GM18502 (cell line): ENCODE results near the gene ANKRD18A.
"Not testable (repeated sequence)": the region's sequence is repeated elsewhere in the genome, so short reads cannot be mapped to it uniquely, and the experiment has no call there.

Experiments
- ATAC-seq: cut with Tn5 transposase; IDR thresholded peaks from one replicate; pipeline ENCODE4 v1.9.1; 2021; ENCODE audit warnings: mild to moderate bottlenecking; ENCODE audit not compliant: unreplicated experiment, poor library complexity

ANKRD18A gene

DNA sequence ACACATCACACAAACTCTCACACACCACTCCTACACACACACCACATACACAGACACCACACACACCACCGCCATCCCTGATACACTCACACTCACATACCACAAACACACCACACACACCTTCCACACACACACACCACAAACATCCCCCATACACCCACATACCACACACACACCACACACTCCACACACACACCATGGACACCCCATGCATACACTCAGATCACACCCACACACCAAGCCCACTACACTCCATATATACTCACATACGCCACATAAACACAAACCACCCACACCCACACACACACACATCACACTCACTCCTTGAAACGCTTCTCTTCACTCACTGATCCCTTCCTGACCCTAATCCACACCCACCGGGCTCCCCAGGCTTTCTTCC, 9.1 kb upstream of the ANKRD18A start:
- no peak for ATAC-seq

DNA sequence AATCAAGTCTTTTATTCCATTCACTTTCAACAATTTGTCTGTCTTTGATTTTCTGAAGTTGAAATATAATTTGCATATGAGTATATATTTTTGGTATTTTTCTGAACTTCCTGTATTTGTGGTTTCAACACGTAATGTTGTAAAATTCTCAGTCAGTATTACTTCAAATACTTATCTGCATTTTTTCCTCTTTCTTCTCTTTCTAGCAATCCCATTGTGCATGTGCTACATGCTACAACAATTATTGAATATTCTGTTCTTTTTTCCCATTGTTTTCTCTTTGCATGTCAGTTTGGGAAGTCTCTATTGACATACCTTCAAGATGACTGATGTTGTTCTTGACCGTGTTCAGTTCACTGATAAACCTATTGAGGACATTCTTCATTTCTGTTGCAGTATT, 5.6 kb upstream of the ANKRD18A start:
- ATAC-seq: no peak

DNA sequence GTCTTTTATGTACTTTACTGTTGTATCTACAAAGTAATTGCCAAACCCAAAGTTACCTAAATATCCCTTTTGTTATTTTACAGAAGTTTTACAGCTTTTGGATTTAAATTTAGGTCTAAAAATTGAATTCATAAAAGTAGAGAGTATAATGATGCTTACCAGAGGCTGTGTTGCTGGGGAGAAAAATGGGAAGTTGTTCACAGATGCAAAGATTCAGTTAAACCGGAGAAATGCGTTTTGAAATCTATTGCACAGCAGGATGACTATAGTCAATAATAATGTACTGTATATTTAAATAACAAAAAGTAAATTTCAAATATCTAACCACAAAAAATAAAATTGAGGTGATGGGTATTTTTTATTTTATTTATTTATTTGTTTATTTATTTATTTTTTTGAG, 2.6 kb upstream of the ANKRD18A start:
- ATAC-seq: no peak

DNA sequence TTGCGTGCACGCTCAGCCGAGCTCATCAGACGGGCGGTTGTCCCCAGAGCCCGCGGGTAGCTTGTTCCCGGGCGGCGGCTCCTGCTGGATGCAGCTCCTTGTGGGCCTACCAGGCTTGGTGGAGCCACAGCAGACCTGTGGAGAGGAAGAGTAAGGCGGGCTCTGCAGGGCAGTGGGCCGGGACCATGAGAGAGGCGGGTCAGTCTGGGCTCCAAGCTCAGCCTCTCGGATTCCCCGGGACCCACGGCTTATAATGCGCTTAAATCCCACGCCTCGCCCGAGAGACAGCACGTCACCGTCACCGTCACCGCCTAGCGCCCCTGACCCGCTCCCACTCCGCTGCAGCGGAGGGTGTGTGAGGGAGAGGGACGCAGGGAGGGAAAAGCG, 1.9 kb upstream of the ANKRD18A start:
- ATAC-seq: no peak

DNA sequence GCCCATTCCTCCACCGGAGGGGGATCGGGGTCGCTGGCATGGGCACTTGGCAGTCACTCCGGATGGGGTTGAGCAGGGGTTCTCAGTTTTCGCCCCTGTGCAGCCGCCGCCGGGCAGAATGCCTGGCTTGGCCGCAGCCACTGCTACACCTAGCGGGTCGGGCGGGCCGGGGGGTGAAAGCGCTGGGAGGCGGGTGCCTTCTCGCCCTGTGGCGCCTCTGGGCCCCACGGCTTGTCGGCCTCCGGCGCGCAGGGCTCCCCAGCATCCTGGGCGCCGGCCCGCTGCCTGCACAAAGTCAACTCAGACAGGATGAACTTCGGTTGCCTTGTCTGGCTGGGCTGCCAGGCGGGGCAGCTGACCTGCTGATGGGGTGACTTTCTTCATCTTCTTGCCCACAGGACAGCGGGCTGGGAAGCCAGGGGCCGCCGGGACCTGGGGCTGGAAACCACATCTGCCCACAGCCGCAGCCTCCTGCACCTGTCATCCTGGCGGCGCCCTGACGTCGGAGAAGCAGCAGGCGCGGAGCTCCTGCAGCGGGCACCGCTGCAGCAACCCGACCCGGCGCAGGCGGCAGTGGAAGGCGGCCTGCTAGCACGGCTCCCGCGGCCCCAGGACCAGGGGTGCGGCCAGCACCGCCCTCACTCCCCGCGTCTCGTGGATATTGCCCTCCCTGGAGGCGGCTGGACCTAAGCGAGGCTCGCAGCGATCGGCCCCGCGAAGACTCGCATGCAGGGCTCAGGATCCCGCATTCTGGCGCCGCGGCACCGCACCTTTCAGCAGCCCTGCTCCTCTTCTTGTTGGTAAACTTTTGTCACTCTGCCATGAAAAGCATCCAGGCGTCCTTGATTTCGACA, 1.3 kb upstream of the ANKRD18A start:
- ATAC-seq: peak; percentile 30

DNA sequence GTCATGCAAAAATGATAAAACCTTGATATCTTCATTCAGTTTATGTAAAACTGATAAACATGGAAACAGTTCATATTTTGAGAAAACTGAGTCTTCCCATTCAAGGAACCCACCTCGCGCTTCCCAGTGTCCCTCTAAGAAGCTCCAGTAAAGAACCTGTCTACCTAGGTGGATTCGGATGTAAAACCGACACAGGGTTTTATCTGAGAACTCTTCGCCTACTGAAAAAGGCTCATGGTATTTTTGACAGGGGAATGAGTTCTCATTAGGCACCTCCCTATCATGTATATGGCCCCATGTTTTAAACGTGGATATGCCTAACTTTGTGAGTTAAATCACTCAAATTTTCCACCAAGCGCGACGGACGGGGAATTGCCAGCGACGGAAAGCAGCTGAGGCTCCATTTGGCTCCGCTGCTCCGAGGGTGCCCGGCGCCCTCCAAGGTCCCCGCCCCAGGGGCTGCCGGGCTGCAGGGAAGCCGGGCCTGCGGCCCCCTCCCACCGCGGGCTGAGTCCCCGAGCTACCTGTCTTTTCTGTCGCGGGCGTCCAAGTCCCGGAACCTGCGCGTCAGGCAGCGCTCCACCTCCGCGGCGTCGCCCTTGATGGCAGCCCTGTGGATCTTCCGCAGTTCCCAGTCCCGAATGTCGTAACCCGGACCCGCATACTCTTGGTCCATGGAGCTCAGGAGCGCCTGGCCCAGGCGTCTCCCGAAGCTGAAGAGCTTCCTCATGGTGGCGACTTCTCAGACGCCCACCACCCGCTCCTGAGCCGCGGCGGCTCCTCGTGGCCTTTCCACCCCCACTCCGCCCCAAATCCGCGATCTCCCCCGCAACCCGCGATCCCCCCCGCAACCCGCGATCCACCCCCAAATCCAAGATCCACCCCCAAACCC, 594 bp downstream of the ANKRD18A start:
- no peak for ATAC-seq

DNA sequence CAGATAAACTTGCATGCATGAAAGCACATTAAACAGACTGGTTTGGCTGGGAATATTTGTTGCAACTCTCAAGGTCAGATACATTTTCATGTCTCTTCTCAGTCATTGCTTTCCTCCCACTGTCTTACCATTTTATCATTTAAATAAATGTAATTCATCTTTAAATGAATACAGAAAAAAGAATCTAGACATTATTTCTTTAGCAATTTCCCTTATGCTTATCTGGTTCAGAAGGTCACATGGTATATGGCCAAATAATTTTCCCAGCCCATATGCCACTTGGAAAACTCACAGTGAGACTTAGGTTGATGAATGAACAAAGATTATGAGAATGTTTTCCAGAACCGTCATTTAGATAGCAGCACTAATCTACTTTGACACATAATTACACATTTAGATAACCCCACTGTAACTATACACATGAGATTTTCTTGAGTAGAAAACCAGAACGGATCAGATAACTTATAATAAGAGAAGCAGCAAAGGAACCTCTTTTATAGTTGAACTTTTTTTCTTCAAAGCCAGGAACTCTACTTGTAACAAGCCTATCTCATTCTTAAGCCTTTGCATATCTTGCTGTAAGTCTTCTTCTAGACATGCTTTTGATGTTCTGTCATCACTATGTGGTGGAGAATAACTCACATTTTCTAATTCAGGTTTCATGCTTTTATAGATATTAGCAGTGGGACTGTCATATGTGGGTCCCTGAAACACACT, 22.2 kb downstream of the ANKRD18A start:
- not testable (repeated sequence) for ATAC-seq

DNA sequence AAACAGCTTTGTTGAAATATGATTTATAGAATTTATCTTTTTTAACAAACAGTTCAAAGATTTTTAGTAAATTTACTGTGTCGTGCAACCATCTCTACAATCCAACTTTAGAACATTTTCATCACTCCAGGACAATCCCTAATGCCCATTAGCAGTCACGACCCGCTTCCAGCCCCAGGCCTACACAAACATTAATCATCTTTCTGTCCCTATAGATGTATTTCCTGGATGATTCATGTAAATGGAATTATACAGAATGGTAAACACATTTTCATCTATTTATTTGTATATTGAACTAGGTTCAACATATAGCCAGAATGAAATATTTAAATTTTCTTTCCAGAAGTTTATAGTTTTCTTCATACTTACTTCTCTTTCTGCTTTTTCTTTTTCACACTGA, 25.3 kb downstream of the ANKRD18A start:
- not testable (repeated sequence) for ATAC-seq

DNA sequence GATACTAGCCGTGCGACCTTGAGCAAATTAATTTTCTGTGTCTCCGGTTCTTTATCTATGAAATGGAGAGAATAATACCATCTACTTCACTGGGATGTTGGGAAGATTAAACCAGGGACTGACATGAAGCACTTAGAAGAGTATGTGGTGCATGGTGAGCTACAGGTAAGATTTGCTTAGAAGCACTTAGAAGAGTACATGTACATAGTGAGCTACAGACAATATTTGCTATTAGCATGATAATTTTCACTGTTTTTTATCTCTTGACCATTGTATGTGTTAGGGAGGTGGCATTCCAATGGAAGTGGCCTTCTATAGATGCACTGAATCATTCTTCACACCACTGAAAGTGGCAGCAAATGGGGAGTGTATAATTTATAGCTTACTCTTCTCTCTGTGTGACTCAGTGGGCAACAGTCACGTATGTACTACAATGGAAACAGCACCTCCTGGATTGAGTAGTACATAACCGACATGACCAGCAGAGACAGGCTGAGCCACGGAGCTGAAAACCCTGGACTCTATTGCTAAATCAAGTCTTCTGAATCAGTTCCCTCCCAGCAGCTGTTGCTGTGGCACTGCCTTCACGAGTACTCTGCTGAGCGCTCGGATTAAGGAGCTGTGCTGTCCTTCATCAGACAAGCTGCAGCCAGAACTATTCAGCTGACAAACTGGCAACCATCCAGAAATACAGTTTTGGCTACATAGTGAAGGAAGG, 28.9 kb downstream of the ANKRD18A start:
- ATAC-seq: not testable (repeated sequence)

DNA sequence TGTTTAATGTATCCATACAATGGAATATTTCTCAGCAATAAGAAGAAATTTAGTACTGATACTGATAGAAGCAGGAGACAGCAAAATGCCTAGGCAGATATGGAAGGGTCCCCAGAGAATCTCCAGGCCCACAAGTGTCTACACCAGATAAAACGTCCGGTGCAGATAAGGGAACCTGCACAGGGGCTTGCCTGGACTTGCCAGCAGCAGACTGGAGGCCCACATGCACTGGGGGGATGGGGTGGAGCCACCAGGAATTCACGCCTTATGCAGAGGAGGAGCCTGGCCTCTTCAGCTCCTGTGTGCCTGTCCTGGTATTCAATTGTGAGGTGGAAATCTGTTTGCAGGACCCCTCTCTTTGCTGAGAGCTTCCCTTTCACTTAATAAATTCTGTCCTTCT, 36.6 kb downstream of the ANKRD18A start:
- not testable (repeated sequence) for ATAC-seq

DNA sequence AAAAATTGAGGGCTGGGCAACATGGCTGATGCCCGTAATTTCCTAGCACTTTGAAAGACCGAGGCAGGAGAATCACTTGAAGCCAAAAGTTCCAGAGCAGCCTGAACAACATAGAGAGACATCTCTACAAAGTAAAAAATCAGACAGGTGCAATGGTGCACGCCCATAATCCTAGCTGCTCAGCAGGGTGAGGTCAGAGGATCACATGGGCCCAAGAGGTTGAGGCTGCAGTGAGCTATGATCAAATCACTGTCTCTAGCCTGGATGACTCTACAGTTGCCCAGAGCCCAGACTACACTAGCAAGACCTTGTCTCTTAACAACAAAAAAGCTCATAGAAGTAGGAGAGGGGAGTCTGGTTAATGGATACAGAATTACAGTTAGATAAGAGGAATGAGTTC, 40.3 kb downstream of the ANKRD18A start:
- not testable (repeated sequence) for ATAC-seq

DNA sequence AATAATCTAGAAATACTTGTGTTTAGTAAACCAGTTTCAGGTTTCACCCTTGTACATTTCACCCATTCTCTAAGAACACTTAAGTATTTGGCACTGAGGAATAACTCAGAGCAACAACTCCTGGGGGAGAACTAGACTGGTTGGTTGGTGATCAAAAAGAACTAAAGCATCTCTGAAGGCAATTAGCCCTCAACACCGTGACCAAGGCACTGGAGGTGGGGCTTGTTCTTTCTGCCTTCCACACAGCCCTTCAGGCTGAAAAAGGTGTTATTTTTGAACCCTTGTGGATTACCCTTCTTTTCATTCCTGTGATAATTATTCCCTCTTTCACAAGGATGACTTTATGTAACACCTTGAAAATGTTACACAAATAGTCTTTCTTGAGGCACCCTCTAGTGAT, 44.2 kb downstream of the ANKRD18A start:
- not testable (repeated sequence) for ATAC-seq

DNA sequence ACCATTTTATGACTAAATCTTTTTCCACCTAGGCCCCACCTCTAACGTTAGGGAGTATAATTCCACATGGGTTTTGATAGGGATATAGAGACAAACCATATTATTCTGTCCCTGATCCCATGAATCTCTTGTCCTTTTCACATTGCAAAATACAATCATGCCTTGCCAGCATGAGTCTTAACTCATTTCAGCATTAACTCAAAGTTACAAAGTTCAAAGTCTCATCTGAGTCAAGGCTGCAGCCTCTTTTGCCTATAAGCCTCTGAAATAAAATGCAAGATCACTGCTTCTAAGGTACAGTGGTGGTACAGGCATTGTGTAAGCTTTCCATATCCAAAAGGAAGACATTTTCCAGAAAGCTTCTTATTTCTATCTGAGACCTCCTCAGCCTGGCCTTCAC, 54.3 kb downstream of the ANKRD18A start:
- not testable (repeated sequence) for ATAC-seq

DNA sequence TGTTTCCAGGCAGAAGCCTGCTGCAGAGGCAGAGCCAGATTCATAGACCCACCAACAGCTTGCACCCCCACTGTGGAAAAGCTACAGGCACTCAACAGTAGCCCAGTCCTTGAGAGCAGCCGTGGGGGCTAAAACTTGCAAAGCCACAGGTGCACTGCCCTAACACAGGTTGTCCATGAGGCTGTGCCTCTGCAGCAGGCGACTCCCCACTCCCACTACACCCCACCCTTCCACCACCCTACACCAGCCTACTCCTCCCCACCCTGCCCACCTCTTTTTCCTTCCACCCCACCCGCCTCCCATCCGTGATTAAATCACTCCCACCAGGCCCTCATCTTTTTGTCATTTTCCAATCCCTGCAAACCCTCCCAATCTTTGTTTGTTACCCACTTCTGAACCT, 55.2 kb downstream of the ANKRD18A start:
- not testable (repeated sequence) for ATAC-seq

DNA sequence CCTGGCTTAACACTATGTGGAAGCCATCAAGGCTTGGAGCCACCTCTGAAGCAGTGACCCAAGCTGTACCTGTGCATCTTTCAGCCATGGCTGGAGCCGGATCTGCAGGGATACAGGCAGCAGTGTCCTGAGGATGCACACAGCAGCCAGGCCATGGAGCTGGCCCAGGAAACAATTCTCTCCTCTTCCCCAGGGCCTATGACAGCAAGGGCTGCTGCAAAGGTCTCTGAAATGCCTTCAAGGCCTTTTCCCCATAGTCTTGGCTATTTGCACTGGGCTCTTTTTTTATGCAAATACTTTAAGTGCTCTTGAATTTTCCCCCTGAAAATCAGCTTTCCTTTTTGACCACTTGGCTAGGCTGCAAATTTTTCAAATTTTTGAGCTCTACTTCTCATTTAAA, 56.5 kb downstream of the ANKRD18A start:
- not testable (repeated sequence) for ATAC-seq

DNA sequence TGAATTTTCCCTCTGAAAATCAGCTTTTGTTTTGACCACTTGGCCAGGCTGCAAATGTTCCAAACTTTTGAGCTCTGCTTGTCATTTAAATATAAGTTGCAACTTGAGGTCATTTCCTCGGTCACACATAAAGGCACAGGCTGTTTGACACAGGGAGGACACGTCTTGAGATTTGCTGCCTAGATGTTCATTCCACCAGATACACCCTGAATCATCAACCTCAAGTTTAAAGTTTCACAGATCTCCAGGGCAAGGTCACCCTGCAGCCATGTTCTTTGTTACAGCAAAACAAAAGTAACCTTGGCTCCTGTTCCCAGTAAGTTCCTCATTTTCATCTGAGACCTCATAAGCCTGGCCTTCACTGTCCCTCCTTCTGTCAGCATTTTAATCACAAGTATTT, 59.3 kb downstream of the ANKRD18A start:
- ATAC-seq: not testable (repeated sequence)

DNA sequence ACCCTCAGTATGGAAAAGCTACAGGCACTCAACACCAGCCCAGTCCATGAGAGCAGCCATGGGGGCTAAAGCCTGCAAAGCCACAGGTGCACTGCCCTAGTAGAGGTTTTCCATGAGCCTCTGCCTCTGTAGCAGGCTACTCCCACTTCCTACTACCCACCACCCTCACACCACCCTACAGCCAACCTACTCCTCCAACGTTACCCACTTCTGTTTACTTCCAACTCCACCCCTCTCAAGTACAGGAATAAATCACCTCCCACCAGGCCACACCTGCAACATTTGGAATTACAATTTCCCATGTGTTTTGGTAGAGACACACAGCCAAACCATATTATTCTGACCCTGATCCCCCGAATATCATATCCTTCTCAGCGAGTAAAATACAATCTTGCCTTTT, 61.2 kb downstream of the ANKRD18A start:
- ATAC-seq: not testable (repeated sequence)

DNA sequence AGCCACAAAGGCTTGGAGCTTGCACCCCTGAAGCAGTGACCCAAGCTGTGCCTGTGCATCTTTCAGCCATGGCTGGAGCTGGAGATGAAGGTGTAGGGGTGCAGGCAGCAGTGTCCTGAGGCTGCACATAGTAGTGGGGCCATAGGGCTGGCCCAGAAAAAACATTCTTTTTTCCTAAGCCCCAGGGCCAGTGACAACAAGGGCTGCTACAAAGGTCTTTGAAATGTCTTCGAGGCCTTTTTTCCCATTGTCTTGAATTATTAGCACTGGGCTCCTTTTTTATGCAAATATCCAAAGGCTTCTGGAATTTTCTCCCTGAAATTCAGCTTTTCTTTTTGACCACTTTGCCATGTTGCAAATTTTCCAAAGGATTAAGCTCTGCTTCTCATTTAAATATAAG, 62.6 kb downstream of the ANKRD18A start:
- ATAC-seq: not testable (repeated sequence)

DNA sequence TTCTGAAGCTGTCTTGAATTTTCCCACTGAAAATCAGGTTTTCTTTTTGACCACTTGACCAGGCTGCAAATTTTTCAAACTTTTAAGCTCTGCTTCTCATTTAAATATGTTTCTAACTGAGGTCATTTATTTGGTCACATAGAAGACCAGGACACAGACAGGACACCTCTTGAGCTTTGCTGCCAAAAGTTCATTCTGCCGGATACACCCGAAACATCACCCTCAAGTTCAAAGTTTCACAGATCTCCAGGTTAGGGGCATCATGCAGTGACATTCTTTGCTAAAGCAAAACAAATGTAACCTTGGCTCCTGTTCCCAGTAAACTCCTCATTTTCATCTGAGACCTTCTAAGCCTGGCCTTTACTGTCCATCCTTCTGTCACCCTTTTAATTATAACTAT, 65.4 kb downstream of the ANKRD18A start:
- not testable (repeated sequence) for ATAC-seq

DNA sequence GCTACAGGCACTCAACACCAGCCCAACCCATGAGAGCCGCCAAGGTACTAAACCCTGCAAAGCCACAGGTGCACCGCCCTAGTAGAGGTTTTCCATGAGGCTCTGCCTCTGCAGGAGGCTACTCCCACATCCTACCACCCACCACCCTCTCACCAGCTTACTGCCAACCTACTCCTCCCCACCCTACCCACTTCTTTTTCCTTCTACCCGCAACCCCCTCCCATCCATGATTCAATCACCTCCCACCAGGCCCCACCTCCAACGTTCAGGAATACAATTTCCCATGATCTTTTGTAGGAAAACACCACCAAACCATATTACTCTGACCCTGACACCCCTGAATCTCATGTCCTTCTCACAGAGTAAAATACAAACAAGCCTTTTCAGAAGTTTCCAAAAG, 67.4 kb downstream of the ANKRD18A start:
- not testable (repeated sequence) for ATAC-seq
